Smooth muscle cell (in vitro differentiated cells): ENCODE results near the gene ST6GALNAC6. TPM values are rescaled to one million over a fixed set of nuclear protein-coding genes. Genes with fewer than 3 reads are reported as not detected.

ENCODE experiments used
- DNase-seq: peaks from one replicate; lab custom pipeline; 2025; ENCODE audit not compliant: unreplicated experiment; lab: John Stamatoyannopoulos, UW
- H2AFZ ChIP-seq: fragments of 200-600 bp; sonication (generic); 2 replicates; pipeline ENCODE4 v1.6.0; 2016; ENCODE audit warnings: antibody characterized with exemption, low read depth, mild to moderate bottlenecking
- H3F3A ChIP-seq: fragments of 200-600 bp; sonication (generic); 2 replicates; pipeline ENCODE4 v1.6.0; 2017; ENCODE audit warnings: antibody characterized with exemption, low read depth
- H3K27ac ChIP-seq: fragments of 200-600 bp; sonication (generic); 2 replicates; pipeline ENCODE4 v1.5.1; 2016; ENCODE audit warnings: low read depth, mild to moderate bottlenecking
- H3K27me3 ChIP-seq: fragments of 200-600 bp; sonication (generic); 2 replicates; pipeline ENCODE4 v1.6.1; 2016; ENCODE audit warnings: low read depth, mild to moderate bottlenecking
- H3K36me3 ChIP-seq: fragments of 200-600 bp; sonication (generic); 2 replicates; pipeline ENCODE4 v1.5.1; 2016; ENCODE audit warnings: low read depth
- H3K4me1 ChIP-seq: fragments of 200-600 bp; sonication (generic); 2 replicates; pipeline ENCODE4 v1.5.1; 2016; ENCODE audit warnings: low read depth
- H3K4me2 ChIP-seq: fragments of 200-600 bp; sonication (generic); 2 replicates; pipeline ENCODE4 v1.6.0; 2016; ENCODE audit warnings: mild to moderate bottlenecking
- H3K4me3 ChIP-seq: fragments of 200-600 bp; sonication (generic); 2 replicates; pipeline ENCODE4 v1.5.1; 2016; ENCODE audit warnings: mild to moderate bottlenecking
- H3K79me2 ChIP-seq: fragments of 200-600 bp; sonication (generic); 2 replicates; pipeline ENCODE4 v1.6.0; 2016; ENCODE audit warnings: low read depth, mild to moderate bottlenecking
- H3K9ac ChIP-seq: fragments of 200-600 bp; sonication (generic); 2 replicates; pipeline ENCODE4 v1.6.0; 2016; ENCODE audit warnings: low read depth
- H3K9me3 ChIP-seq: fragments of 200-600 bp; sonication (generic); replicated peaks from 2 replicates; pipeline ENCODE4 v1.5.1; 2016; ENCODE audit warnings: low read depth
- H4K20me1 ChIP-seq: fragments of 200-600 bp; sonication (generic); 2 replicates; pipeline ENCODE4 v1.6.0; 2016; ENCODE audit warnings: low read depth
- whole genome bisulfite sequencing: methylation state at CpG from one replicate; pipeline ENCODE4 v1.1.7; 2016; ENCODE audit warnings: low lambda C conversion rate; 5-methylcytosine and 5-hydroxymethylcytosine counted together
- polyA plus RNA-seq: library from polyadenylated mRNA; unstranded; fragments of >200 nt; fragmentation: Nextera tagmentation; extraction: Ambion mirVana; gene quantifications from 2 replicates; pipeline ENCODE4 v1.2.1, GENCODE V29; 2016
- total RNA-seq: library from RNA; depleted of rRNA; stranded (reverse); fragments of >200 nt; gene quantifications from 2 replicates; pipeline ENCODE4 v1.2.3, GENCODE V29; 2014
- TF ChIP-seq, protein P1 (sequence below): fragments of 200-600 bp; sonication (generic); IDR thresholded peaks from 2 replicates; pipeline ENCODE4 v1.5.1; 2017; ENCODE audit warnings: borderline replicate concordance, mild to moderate bottlenecking, antibody characterized with exemption; ENCODE audit not compliant: insufficient read depth, poor library complexity, severe bottlenecking

Gene ST6GALNAC6
- total and polyA plus RNA-seq, 2 experiments from 2014 or later, result 36.4 to 65.8 TPM

- no peaks in the 10 kb centered on the region for H3F3A ChIP-seq
- DNase-seq, result no peak
Observed at GRCh38 chr9:127850286-127850830, 49.0 kb downstream of the ST6GALNAC6 start.

DNA sequence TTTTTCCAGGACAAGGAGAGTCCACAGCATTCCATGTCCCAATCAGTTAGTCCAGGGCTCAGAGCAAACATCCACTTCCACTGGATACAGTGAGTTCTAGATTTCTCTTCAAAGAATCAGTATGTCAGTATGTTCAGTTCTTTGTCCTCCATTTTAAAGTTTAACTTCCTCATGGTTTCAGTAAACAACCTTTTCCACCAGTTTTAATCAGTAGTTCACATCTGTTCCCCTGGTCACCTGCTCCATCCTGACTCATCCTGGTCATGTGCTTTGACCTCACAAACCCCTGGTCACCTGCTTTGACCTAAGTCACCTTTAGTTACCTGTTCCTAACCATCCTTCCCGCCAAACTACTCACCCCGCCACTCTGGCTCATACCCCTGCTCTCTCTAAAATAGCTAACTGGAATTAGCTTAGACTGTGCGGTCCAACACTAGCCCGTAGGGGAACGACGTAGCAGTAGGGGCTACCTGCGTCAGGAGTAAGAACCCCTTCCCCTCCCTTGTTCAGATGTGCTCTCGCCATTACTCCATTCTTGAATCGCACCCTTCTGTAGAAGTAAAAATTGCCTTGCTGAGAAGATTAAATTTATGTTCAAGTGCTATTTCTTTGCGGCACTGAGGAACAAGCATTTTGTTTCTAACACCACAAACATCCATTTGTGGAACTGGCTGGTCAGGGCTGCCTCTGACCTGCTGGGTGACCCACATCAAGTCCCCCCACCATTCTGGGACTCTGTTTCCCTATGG, 50.5 kb downstream of the ST6GALNAC6 start:
- peaks cover 12% of the 10 kb centered on the region for H3K79me2 ChIP-seq
- no peaks in the 10 kb centered on the region for H4K20me1 ChIP-seq
- 89% methylated on average over 10 of the region's 10 CpGs for WGBS
- no peaks in the 10 kb centered on the region for H3K27me3 ChIP-seq
- H3F3A ChIP-seq, result no peaks in the 10 kb centered on the region
- H3K9ac ChIP-seq, result no peak overlapping the region
- TF ChIP-seq, protein P1, sequence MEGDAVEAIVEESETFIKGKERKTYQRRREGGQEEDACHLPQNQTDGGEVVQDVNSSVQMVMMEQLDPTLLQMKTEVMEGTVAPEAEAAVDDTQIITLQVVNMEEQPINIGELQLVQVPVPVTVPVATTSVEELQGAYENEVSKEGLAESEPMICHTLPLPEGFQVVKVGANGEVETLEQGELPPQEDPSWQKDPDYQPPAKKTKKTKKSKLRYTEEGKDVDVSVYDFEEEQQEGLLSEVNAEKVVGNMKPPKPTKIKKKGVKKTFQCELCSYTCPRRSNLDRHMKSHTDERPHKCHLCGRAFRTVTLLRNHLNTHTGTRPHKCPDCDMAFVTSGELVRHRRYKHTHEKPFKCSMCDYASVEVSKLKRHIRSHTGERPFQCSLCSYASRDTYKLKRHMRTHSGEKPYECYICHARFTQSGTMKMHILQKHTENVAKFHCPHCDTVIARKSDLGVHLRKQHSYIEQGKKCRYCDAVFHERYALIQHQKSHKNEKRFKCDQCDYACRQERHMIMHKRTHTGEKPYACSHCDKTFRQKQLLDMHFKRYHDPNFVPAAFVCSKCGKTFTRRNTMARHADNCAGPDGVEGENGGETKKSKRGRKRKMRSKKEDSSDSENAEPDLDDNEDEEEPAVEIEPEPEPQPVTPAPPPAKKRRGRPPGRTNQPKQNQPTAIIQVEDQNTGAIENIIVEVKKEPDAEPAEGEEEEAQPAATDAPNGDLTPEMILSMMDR, result no peak
- no peak overlapping the region for H3K27ac ChIP-seq
- no peaks in the 10 kb centered on the region for H3K9me3 ChIP-seq
- no peaks in the 10 kb centered on the region for H3K36me3 ChIP-seq
- DNase-seq, result no peak
- H3K4me2 ChIP-seq, result no peak overlapping the region
- no peak overlapping the region for H3K4me3 ChIP-seq
- no peaks in the 10 kb centered on the region for H3K4me1 ChIP-seq
- H2AFZ ChIP-seq, result no peak overlapping the region

More at GRCh38 chr9:127850286-127850830, 49.0 kb downstream of the ST6GALNAC6 start:
- H4K20me1 ChIP-seq, result no peaks in the 10 kb centered on the region
- no peak overlapping the region for H3K9ac ChIP-seq
- H3K4me3 ChIP-seq, result no peak overlapping the region
- H3K4me1 ChIP-seq, result no peaks in the 10 kb centered on the region
- H3K4me2 ChIP-seq, result no peak overlapping the region
- WGBS, result 92% methylated on average over 17 of the region's 17 CpGs
- no peak overlapping the region for H2AFZ ChIP-seq
- H3K9me3 ChIP-seq, result no peaks in the 10 kb centered on the region
- H3K27ac ChIP-seq, result no peak overlapping the region
- H3K79me2 ChIP-seq, result peaks cover 12% of the 10 kb centered on the region
- no peaks in the 10 kb centered on the region for H3K36me3 ChIP-seq
- TF ChIP-seq, protein P1, result no peak
- H3K27me3 ChIP-seq, result no peaks in the 10 kb centered on the region

DNA sequence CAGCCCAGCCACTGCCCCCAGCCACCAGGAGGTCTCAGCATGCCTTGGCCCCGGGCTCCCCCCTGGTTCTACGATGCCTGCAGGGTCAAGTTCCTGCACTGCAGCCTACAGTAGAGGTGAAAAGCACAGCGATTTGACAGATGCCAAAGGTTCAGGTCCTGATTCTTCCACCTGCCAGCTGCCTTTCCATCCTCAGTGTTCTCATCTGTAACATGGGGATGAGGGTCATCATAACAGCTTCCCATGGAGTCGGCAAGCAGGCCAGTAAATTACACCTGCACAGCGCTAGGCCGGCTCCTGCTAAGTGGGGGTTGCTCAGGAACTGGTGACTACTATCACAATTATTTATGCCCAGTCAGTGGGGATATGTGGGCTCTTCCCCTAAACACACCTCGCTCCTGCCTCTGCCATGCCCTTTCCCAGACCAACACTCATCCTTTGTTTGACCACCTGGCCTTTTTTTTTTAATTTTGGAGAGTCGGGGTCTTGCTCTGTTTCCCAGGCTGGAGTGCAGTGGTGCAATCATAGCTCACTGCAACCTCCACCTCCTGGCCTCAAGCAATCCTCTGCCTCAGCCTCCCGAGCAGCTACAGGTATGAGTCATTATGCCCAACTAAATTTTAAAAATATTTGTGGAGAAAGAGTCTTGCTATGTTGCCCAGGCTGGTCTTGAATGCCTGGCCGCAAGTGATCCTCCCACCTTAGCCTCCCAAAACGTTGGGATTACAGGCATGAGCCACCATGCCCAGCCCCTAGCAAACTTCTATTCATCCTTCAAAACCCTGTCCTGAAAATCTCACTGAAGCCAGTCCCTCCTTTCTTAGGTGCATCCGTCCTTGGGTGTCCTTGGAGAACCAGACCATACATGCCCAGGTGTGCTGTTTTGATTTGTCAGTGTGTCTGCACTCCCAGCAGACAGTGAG, 51.3 kb downstream of the ST6GALNAC6 start:
- Histone ChIP-seq H3K9me3 (no peaks in the 10 kb centered on the region), H3K79me2 (peaks cover 9% of the 10 kb centered on the region), H4K20me1 (no peaks in the 10 kb centered on the region), H3K4me2 (no peak overlapping the region), H3K4me1 (no peaks in the 10 kb centered on the region), H3K36me3 (no peaks in the 10 kb centered on the region), H3K9ac (no peak overlapping the region), H3K27ac (peak overlapping the region; percentile 48), H3K4me3 (no peak overlapping the region), H3K27me3 (no peaks in the 10 kb centered on the region), H3F3A (no peaks in the 10 kb centered on the region), H2AFZ (no peak overlapping the region)
- TF ChIP-seq, protein P1, result no peak
- WGBS, result 76% methylated on average over 12 of the region's 12 CpGs
- no peak for DNase-seq
